Gastrocnemius medialis (tissue), 4 donors: ENCODE results near the gene SUN1. TPM values are rescaled to one million over a fixed set of nuclear protein-coding genes. Genes with fewer than 3 reads are reported as not detected.

ENCODE experiments used
- ATAC-seq, 2 donors: fragments of 150-250 bp; one replicate each; pipeline ENCODE4 v1.9.1; 2016
- DNase-seq, 2 donors: peaks; one replicate each; pipeline ENCODE4 v3.0.0-alpha.2; 2019
- H3K27ac ChIP-seq, 4 donors: fragments of 200-600 bp; sonication (generic); 1 replicate in 1 of 4; 2 replicates in 3 of 4; pipeline ENCODE4 v1.5.1; 2016 to 2018; ENCODE audit warnings: mild to moderate bottlenecking in 2 of 4, moderate library complexity in 1 of 4
- H3K27me3 ChIP-seq, 3 donors: fragments of 200-600 bp; sonication (generic) in 2 of 3; 1 replicate in 1 of 3; 2 replicates in 2 of 3; pipeline versions ENCODE4 v1.5.1 to v1.6.0; 2016 to 2019; ENCODE audit warnings: mild to moderate bottlenecking in 1 of 3, moderate library complexity in 1 of 3
- H3K36me3 ChIP-seq, 2 donors: fragments of 200-600 bp; sonication (generic) in 1 of 2; one replicate each; pipeline ENCODE4 v1.5.1; 2017 to 2018
- H3K4me1 ChIP-seq, 2 donors: fragments of 200-600 bp; sonication (generic) in 1 of 2; one replicate each; pipeline ENCODE4 v1.5.1; 2016 to 2017; ENCODE audit warnings: mild to moderate bottlenecking in 2 of 2
- H3K4me3 ChIP-seq, 4 donors: fragments of 200-600 bp; sonication (generic) in 3 of 4; 1 replicate in 1 of 4; 2 replicates in 3 of 4; pipeline ENCODE4 v1.5.1; 2016 to 2019; ENCODE audit warnings: mild to moderate bottlenecking in 2 of 4
- H3K9me3 ChIP-seq, 3 donors: fragments of 200-600 bp; sonication (generic) in 2 of 3; 1 replicate in 1 of 3; 2 replicates in 2 of 3; pipeline ENCODE4 v1.5.1; 2016 to 2019
- POLR2A ChIP-seq, 2 donors: fragments of 450-650 bp; IDR thresholded peaks; one replicate each; pipeline ENCODE4 v1.6.1; 2017; ENCODE audit warnings: antibody characterized with exemption in 2 of 2, mild to moderate bottlenecking in 2 of 2, moderate library complexity in 2 of 2
- in situ Hi-C, 4 donors: fragments of 200-750 bp; cut with MboI; loops; one replicate each; pipeline versions ENCODE4 v1.15.0 to v1.8.0; 2017; ENCODE audit warnings: low sequenced_read_pairs in 4 of 4
- intact Hi-C: fragments of 100-400 bp; cut with DNase I; formaldehyde crosslinking; loops from one replicate; pipeline ENCODE4 v1.15.1; 2023; ENCODE audit warnings: low total_unique reads
- total RNA-seq, 4 donors: library from RNA; depleted of rRNA; stranded (reverse); fragments of >200 nt; gene quantifications; one replicate each; pipeline versions ENCODE4 v1.1.0 to v1.2.3, GENCODE V29; 2016
- TF ChIP-seq, protein P1 (sequence below), 5 experiments: fragments of 450-650 bp in 3 of 5; fragments of 200-600 bp in 2 of 5; sonication (generic) in 2 of 5; IDR thresholded peaks in 4 of 5; conservative IDR thresholded peaks in 1 of 5; 1 replicate in 4 of 5; 2 replicates in 1 of 5; pipeline ENCODE4 v1.5.1; 2016 to 2019; ENCODE audit warnings: antibody characterized with exemption in 5 of 5, mild to moderate bottlenecking in 3 of 5, moderate library complexity in 3 of 5

The SUN1 gene
- total RNA-seq, 4 donors from 2014 or later: 112 to 154 (median 132) TPM

GRCh38 chr7:891291-891690 is 59.0 kb downstream of the SUN1 start:
- Histone ChIP-seq H3K4me1 (peaks cover 8 to 11% of the 10 kb centered on the region in 2 donors), H3K27me3 (no peaks in the 10 kb centered on the region), H3K4me3 (no peak overlapping the region), H3K27ac (no peak overlapping the region), H3K9me3 (no peaks in the 10 kb centered on the region), H3K36me3 (peaks cover 0 to 78% of the 10 kb centered on the region in 2 donors)
- no peak for TF ChIP-seq POLR2A (IDR thresholded peaks at IDR 0.05)
- TF ChIP-seq, protein P1, sequence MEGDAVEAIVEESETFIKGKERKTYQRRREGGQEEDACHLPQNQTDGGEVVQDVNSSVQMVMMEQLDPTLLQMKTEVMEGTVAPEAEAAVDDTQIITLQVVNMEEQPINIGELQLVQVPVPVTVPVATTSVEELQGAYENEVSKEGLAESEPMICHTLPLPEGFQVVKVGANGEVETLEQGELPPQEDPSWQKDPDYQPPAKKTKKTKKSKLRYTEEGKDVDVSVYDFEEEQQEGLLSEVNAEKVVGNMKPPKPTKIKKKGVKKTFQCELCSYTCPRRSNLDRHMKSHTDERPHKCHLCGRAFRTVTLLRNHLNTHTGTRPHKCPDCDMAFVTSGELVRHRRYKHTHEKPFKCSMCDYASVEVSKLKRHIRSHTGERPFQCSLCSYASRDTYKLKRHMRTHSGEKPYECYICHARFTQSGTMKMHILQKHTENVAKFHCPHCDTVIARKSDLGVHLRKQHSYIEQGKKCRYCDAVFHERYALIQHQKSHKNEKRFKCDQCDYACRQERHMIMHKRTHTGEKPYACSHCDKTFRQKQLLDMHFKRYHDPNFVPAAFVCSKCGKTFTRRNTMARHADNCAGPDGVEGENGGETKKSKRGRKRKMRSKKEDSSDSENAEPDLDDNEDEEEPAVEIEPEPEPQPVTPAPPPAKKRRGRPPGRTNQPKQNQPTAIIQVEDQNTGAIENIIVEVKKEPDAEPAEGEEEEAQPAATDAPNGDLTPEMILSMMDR (IDR thresholded peaks at IDR 0.05 in 4 of 5, conservative IDR thresholded peaks at IDR 0.05 in 1 of 5): no peak
- no peak for ATAC-seq
- intact Hi-C loops (no loop called here), in situ Hi-C loops (no loop called here)
- DNase-seq: no peak

GRCh38 chr7:891805-892204 is 59.5 kb downstream of the SUN1 start:
- in situ Hi-C loops: no loop called here
- Histone ChIP-seq H3K36me3 (peaks cover 0 to 83% of the 10 kb centered on the region in 2 donors), H3K27me3 (no peaks in the 10 kb centered on the region), H3K9me3 (no peaks in the 10 kb centered on the region), H3K4me1 (peaks cover 4 to 6% of the 10 kb centered on the region in 2 donors), H3K4me3 (no peak overlapping the region), H3K27ac (no peak overlapping the region)
- no peak for TF ChIP-seq POLR2A (IDR thresholded peaks at IDR 0.05)
- TF ChIP-seq, protein P1 (IDR thresholded peaks at IDR 0.05 in 4 of 5, conservative IDR thresholded peaks at IDR 0.05 in 1 of 5): no peak
- no peak for ATAC-seq
- no peak for DNase-seq
- intact Hi-C loops: no loop called here

- DNase-seq (no peak), ATAC-seq (no peak)
- Histone ChIP-seq H3K27me3 (no peaks in the 10 kb centered on the region), H3K9me3 (no peaks in the 10 kb centered on the region), H3K36me3 (peaks cover 0 to 79% of the 10 kb centered on the region in 2 donors), H3K4me3 (no peak overlapping the region), H3K27ac (no peak overlapping the region), H3K4me1 (no peaks in the 10 kb centered on the region)
- in situ Hi-C loops (no loop called here), intact Hi-C loops (no loop called here)
- no peak for TF ChIP-seq POLR2A (IDR thresholded peaks at IDR 0.05)
- TF ChIP-seq, protein P1 (IDR thresholded peaks at IDR 0.05 in 4 of 5, conservative IDR thresholded peaks at IDR 0.05 in 1 of 5): no peak
These were observed 60.6 kb downstream of the SUN1 start for GRCh38 chr7:892648-893593.

DNA sequence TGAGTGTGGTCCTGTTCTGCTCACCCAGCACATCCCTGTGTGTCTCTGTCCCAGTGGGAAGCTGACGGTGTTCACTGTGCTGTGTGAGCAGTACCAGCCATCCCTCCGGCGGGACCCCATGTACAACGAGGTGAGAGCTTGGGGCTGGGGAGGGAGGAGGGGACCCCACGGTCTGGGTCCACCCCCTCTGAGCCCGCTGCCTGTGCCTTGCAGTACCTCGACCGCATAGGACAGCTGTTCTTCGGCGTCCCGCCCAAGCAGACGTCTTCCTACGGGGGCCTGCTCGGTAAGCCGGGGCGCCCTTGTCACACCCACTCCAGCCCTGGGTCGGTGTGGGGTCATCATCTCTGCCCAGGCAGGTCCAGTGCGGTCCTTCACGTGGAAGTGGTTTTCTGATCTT is 61.4 kb downstream of the SUN1 start:
- TF ChIP-seq POLR2A (IDR thresholded peaks at IDR 0.05): no peak
- TF ChIP-seq, protein P1 (IDR thresholded peaks at IDR 0.05 in 4 of 5, conservative IDR thresholded peaks at IDR 0.05 in 1 of 5): no peak
- H3K9me3 ChIP-seq: no peaks in the 10 kb centered on the region
- no peak for DNase-seq
- no peak overlapping the region for H3K27ac ChIP-seq
- H3K36me3 ChIP-seq: peaks cover 0 to 72% of the 10 kb centered on the region in 2 donors
- in situ Hi-C loops: no loop called here
- H3K4me3 ChIP-seq: no peak overlapping the region
- no peak for ATAC-seq
- H3K4me1 ChIP-seq: no peaks in the 10 kb centered on the region
- intact Hi-C loops: no loop called here
- no peaks in the 10 kb centered on the region for H3K27me3 ChIP-seq
